NCI-H1436 treated with DMSO at 0.1 percent for 48 hours (cell line): ENCODE measurements around the gene OVAAL.

Source experiments
- DNase-seq: peaks from one replicate; lab custom pipeline; 2025; lab: John Stamatoyannopoulos, UW

OVAAL gene

DNA sequence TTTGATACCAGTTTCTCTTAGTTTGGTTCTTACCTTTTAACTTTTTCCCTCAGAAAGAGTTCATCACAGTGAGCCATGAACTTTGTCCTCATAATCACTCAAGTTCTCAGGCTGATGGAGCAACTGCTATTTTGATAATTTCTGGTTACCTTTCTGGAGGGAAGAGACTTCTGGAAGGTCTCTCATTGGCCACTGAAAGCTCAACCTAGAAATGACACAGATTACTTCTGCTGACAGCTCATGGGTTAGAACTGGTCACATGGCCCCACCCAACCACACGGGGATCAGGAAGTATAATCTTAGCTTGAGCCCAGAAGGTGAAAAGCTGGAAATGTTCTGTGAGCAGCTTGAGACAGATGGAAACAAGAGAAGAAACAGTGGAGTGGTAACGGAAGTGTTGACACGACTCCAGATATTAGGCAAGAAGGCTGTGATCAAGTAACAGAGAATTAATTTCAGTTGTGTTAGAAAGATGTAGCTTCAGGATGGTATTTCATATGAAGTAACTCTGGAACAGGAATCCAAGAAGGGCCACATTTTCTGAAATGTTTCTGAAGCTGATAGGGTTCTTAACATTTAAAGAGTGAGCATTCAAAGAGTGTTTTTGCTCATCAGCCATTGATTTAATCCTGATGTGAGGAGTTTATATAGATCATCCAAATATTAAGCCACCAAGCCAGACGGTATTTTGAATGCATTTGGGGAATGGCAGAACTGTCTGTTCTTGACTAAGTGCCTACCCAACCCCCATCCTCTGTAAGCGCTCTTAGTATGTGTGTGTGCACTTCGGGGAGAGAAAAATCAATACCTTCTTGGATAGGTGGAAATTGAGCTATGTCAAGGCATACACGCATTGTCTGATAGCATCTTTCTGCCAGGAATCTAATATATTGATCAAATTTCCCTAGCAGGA lies 51.1 kb downstream of the OVAAL start:
- no peak for DNase-seq

DNA sequence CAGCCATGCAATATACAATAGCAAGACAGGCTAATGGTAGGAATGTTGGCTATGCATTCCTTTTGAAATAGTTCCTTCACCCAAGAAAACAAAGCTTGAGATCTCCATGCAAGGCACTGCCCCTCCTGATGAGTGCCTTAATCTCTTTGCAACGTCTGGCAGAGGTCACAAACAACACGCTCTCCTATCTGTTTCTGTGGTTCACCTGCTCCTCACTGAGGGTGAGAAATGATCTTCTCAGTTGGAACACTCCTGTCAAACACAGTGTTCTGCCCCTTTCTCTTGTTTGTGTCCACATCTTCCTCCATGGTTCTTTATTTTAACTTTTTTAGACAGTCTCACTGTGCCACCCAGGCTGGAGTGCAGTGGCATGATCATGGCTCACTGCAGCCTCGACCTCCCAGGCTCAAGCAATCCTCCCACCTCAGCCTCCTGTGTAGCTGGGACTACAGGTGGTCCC lies 51.8 kb downstream of the OVAAL start:
- no peak for DNase-seq

DNA sequence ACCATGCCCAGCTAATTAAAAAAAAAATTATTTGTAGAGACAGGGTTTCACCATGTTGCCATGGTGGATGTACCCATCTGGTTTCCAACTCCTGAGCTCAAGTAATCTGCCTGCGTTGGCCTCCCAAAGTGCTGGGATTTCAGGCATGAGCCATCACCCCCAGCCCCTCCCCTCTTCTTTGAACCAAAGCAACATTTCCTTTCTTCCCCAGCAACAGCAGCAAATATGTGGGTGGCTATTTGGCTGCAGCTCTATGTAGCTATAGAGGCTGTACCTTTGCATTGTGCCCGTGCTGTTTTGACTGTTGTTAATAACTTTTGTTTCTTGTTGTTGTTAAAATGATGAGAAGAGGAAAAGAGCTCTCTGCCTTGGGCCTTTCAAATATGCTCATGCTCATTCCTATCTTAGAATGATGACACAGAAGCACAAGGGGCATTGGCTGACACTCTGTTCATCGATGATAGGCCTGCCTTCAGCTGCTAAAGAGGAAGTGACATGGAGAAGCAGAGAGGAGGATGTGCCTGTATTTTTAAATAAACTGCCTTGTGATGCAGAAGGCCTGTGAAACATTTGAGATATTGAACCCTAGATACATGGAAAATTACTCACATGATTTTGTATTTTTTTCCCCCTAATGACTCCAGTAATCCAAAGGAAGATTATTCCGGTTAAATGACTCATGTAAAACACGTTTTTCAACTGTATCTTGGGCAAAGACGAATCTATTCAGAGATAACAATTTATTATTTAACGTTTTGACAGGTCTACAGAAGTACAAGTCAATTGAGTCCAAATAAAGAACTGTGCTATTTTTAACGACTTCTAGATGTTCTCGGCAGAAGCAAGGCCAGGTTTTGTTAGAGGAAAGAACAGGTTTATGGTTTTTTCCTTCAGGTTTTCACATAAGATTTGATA lies 52.5 kb downstream of the OVAAL start:
- DNase-seq, result no peak

DNA sequence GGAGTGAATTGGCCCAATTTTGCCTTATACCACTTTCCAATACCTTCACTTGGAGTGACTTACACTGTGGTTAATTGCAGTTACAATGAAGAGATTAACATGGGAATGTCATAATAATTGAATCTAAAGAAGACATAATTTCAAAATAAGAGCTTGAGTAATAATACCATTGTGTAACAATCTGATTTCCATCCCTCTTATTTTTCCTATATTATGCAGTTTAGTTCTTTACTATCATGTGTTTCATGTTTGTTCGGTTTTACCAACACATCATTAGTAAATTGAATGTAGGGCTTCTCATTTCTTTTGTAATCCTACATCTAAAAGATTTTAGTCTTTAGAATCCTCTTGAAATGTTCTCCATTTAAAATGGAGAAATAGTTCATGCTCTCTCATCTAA lies 53.9 kb downstream of the OVAAL start:
- DNase-seq, result no peak

DNA sequence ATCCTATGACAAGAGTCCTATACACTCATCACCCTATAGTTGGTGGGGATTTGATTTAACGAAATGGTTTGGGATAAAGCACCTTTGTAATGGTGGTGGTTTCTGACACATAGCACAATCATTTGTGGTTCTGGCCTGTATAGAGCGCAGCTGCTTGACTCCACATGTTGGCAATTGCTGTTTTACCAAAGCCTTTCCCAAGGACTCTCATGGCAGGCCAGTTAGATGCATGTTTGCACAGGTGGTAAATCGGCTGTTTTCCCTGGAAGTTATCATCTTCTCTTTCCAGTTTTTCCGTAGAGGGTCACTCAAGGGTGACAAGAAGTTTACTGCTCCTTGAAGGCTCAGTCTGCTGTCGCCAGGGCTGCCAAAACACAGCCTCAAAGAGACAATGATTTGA lies 56.0 kb downstream of the OVAAL start:
- DNase-seq, result no peak

DNA sequence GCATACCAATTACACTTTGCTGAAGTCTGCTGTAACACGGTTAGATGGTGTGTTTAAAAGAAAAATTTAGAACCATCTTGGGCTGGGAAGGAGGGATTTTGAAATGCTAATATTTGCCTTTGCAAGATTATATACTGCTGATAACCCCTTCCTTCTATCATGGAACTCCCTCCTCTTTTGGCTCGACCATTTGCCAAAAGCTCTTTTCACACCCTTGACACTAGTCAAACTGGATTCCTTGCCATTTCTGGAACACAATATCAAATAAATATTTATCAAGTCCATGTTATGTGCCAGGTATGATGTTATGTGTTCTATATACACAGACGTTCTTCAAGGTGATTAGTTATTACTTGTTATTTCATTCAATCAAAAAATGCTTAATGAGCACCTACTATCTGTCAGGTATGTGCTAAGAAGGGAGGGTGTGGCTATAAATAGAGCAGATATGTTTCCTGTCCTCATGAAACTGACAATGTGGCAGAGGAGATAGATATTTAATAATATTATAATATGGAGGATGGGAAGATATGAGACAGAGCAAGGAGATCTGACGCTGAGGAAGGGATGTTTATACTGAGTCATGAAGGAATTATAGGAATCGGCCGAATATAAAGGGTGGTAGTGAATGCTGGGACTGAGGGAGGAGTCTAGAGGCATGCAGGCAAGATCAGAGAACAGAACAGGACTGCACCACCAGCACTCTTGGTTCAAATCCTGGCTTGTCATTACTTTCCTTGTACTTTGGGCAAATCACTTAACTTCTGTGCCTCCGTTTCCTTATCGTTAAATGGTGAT lies 56.9 kb downstream of the OVAAL start:
- no peak for DNase-seq
